ENCODE measurements around the gene CYP17A1. TPM values are rescaled to one million over a fixed set of nuclear protein-coding genes. Genes with fewer than 3 reads are reported as not detected.

The CYP17A1 gene
- polyA plus RNA-seq, 2 of the 4 experiments (the other 2 are of a cell fraction) = not detected

DNA sequence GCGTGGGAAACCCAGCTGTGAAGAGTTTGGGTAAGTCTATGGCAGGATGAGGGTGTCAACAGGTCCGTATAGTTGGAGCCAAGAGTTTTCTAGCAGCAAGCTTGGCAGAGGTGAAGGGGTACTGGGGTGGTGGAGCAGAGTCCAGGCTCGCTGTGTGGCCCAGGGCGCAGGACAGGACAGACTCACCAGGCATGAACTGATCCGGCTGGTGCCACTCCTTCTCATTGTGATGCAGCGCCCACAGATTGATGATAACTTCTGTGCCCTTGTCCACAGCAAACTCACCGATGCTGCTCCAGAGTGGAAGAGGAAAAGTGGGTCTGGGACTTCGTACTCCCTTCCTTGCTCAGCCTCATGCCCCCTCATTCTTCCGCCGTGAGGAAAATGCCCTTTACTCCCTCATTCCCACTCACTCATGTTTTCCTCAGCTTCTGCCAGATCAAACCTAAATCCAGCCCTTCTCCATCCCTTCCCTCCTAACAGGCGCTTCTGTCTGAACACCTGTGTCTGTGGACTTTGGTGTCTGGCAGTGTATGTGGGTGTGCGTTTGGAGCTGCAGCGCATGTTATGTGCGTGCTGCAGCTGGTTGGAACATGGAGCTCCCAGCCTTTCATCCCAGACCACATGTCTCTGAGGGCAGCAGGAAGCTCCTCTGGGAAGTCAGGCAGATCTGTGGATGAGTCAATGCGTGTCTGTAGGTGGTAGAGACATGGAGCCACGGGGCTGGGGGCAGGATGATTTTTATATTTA, 5.7 kb downstream of the CYP17A1 start:
- FAIRE-seq (no peak), DNase-seq (ENCODE audit: low read depth in 1 of 2, low spot score in 1 of 2) (no peak), ATAC-seq (no peak)
- Histone ChIP-seq H3K4me1 (no peaks in the 10 kb centered on the region), H3K27ac (no peak overlapping the region), H3K9me3 (no peaks in the 10 kb centered on the region), H3K4me2 (no peak overlapping the region), H3K4me3 (no peak overlapping the region)
- TF ChIP-seq POLR2A (IDR thresholded peaks at IDR 0.05; ENCODE audit: low read length) (no peak), ZC3H11A (IDR thresholded peaks at IDR 0.05) (no peak), ZSCAN20 (CRISPR knock-in tag; IDR thresholded peaks at IDR 0.05) (no peak), NPAS2 (CRISPR knock-in tag; IDR thresholded peaks at IDR 0.05; ENCODE audit: borderline replicate concordance) (no peak), JUNB (IDR thresholded peaks at IDR 0.05) (no peak), HOXB13 (CRISPR knock-in tag; IDR thresholded peaks at IDR 0.05; ENCODE audit: low read depth) (no peak), EP300 (IDR thresholded peaks at IDR 0.05) (no peak), NR3C1 (IDR thresholded peaks at IDR 0.05) (no peak), BHLHE40 (IDR thresholded peaks at IDR 0.05; ENCODE audit: low read depth, low read length) (no peak), FOSL2 (IDR thresholded peaks at IDR 0.05) (no peak), FOSL2 (CRISPR knock-in tag; IDR thresholded peaks at IDR 0.05) (no peak), MAFK (IDR thresholded peaks at IDR 0.05; ENCODE audit: partially characterized antibody) (no peak), TP53 (CRISPR knock-in tag; IDR thresholded peaks at IDR 0.05) (no peak), CBX2 (IDR thresholded peaks at IDR 0.05; ENCODE audit: borderline replicate concordance, low read depth) (no peak), SREBF2 (IDR thresholded peaks at IDR 0.05) (no peak), HOXB5 (CRISPR knock-in tag; IDR thresholded peaks at IDR 0.05) (no peak)
- TF ChIP-seq, protein P1, sequence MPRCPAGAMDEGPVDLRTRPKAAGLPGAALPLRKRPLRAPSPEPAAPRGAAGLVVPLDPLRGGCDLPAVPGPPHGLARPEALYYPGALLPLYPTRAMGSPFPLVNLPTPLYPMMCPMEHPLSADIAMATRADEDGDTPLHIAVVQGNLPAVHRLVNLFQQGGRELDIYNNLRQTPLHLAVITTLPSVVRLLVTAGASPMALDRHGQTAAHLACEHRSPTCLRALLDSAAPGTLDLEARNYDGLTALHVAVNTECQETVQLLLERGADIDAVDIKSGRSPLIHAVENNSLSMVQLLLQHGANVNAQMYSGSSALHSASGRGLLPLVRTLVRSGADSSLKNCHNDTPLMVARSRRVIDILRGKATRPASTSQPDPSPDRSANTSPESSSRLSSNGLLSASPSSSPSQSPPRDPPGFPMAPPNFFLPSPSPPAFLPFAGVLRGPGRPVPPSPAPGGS (IDR thresholded peaks at IDR 0.05) = no peak
- TF ChIP-seq, protein P2, sequence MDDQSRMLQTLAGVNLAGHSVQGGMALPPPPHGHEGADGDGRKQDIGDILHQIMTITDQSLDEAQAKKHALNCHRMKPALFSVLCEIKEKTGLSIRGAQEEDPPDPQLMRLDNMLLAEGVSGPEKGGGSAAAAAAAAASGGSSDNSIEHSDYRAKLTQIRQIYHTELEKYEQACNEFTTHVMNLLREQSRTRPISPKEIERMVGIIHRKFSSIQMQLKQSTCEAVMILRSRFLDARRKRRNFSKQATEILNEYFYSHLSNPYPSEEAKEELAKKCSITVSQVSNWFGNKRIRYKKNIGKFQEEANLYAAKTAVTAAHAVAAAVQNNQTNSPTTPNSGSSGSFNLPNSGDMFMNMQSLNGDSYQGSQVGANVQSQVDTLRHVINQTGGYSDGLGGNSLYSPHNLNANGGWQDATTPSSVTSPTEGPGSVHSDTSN (IDR thresholded peaks at IDR 0.05) = no peak
- TF ChIP-seq, protein P3, sequence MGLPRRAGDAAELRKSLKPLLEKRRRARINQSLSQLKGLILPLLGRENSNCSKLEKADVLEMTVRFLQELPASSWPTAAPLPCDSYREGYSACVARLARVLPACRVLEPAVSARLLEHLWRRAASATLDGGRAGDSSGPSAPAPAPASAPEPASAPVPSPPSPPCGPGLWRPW (IDR thresholded peaks at IDR 0.05) = no peak
- 60% methylated on average over 16 of the region's 16 CpGs for WGBS (ENCODE audit: missing lambda C conversion rate)
- CTCF ChIA-PET = interaction anchor here (0.5 to 13.2 kb wide), 8 partner anchors 9 to 672 kb away, joined by 3 to 242 read pairs (median 3); no protein-coding TSS in a partner anchor
- POLR2A ChIA-PET = interaction anchor here (0.6 kb wide), 1 partner anchor 15 kb away, joined by 5 read pairs; no protein-coding TSS in a partner anchor

DNA sequence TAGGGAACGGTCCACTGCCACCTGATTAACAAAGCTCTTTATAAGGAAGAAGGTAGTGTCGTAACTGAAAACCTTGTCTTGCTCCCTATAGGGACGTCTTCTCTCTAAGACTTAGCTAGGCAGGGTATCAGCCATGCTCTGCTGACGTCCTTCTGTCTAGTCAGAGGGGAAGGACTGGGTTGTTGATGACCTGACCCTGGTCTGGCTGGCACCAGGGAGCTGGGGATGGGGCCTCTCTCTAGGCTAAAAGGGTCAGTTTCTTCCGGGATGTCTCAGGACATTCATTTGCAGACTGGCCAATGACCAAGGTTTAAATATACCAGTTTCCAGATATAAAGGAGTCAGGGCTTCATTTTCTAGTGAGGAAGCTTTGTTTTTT, 9.6 kb downstream of the CYP17A1 start:
- DNase-seq (ENCODE audit: low read depth in 1 of 2, low spot score in 1 of 2) (no peak), FAIRE-seq (no peak), ATAC-seq (no peak)
- POLR2A ChIA-PET = no interaction called here
- Histone ChIP-seq H3K4me2 (no peak overlapping the region), H3K27ac (no peak overlapping the region), H3K9me3 (no peaks in the 10 kb centered on the region), H3K4me1 (no peaks in the 10 kb centered on the region), H3K4me3 (no peak overlapping the region)
- no peak for TF ChIP-seq NR3C1 (IDR thresholded peaks at IDR 0.05)
- no peak for TF ChIP-seq TFCP2L1 (CRISPR knock-in tag; IDR thresholded peaks at IDR 0.05)
- no peak for TF ChIP-seq ZFP36 (IDR thresholded peaks at IDR 0.05; ENCODE audit: borderline replicate concordance, partially characterized antibody)
- no peak for TF ChIP-seq KDM1A (IDR thresholded peaks at IDR 0.05; ENCODE audit: low read depth)
- TF ChIP-seq FOXS1 (CRISPR knock-in tag; IDR thresholded peaks at IDR 0.05) = no peak
- no peak for TF ChIP-seq NPAS2 (CRISPR knock-in tag; IDR thresholded peaks at IDR 0.05; ENCODE audit: borderline replicate concordance)
- TF ChIP-seq CHD2 (IDR thresholded peaks at IDR 0.05; ENCODE audit: low read length, partially characterized antibody) = no peak
- TF ChIP-seq, protein P1 (IDR thresholded peaks at IDR 0.05) = no peak
- no peak for TF ChIP-seq SMC3 (IDR thresholded peaks at IDR 0.05)
- TF ChIP-seq, protein P4, sequence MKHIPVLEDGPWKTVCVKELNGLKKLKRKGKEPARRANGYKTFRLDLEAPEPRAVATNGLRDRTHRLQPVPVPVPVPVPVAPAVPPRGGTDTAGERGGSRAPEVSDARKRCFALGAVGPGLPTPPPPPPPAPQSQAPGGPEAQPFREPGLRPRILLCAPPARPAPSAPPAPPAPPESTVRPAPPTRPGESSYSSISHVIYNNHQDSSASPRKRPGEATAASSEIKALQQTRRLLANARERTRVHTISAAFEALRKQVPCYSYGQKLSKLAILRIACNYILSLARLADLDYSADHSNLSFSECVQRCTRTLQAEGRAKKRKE (CRISPR knock-in tag; IDR thresholded peaks at IDR 0.05; ENCODE audit: low read depth) = no peak
- TF ChIP-seq POLR2AphosphoS2 (conservative IDR thresholded peaks at IDR 0.05; ENCODE audit: low read length) = no peak
- TF ChIP-seq GATA3 (IDR thresholded peaks at IDR 0.05; ENCODE audit: borderline replicate concordance) = no peak
- TF ChIP-seq ZNF302 (CRISPR knock-in tag; IDR thresholded peaks at IDR 0.05) = no peak
- CTCF ChIA-PET = interaction anchor here (0.8 to 13.2 kb wide), 8 partner anchors 10 to 243 kb away, joined by 3 to 242 read pairs (median 3); partner anchors contain the start of genes AS3MT and CNNM2
- WGBS (ENCODE audit: missing lambda C conversion rate) = 66% methylated on average over 5 of the region's 5 CpGs
